CD4-positive, alpha-beta T cell treated with Interleukin-2 at 100 ng/mL for 4 hours (primary cell): ENCODE measurements around the gene CNFN.

Experiments used
- DNase-seq: peaks from one replicate; pipeline ENCODE4 v3.0.0-alpha.2; 2020; ENCODE audit warnings: low spot score

The CNFN gene

GRCh38 chr19:42409477-42409876 is 19.4 kb upstream of the CNFN start:
- DNase-seq: no peak

- no peak for DNase-seq
Observed at GRCh38 chr19:42407816-42408175, 17.7 kb upstream of the CNFN start.

GRCh38 chr19:42407085-42407815 is 17.2 kb upstream of the CNFN start:
- DNase-seq: no peak

- DNase-seq: no peak
Observed at GRCh38 chr19:42406111-42406510, 16.0 kb upstream of the CNFN start.

GRCh38 chr19:42403586-42403985 is 13.5 kb upstream of the CNFN start:
- no peak for DNase-seq

- DNase-seq: no peak
Observed at GRCh38 chr19:42402376-42403116, 12.4 kb upstream of the CNFN start.

GRCh38 chr19:42401365-42402303 is 11.5 kb upstream of the CNFN start:
- DNase-seq: peak; percentile 78

GRCh38 chr19:42400404-42400803 is 10.3 kb upstream of the CNFN start:
- DNase-seq: no peak

- DNase-seq: no peak
Observed at GRCh38 chr19:42397263-42398166, 7.4 kb upstream of the CNFN start.

GRCh38 chr19:42396381-42397262 is 6.5 kb upstream of the CNFN start:
- DNase-seq: peak; percentile 98

GRCh38 chr19:42394751-42395150 is 4.7 kb upstream of the CNFN start:
- no peak for DNase-seq

- DNase-seq: no peak
Observed at GRCh38 chr19:42392165-42392564, 2.1 kb upstream of the CNFN start.

GRCh38 chr19:42388851-42389489 is 1.1 kb downstream of the CNFN start:
- DNase-seq: no peak

- peak; percentile 48 for DNase-seq
Observed at GRCh38 chr19:42386974-42387707, 3.0 kb downstream of the CNFN start.

GRCh38 chr19:42380155-42380554 is 9.9 kb downstream of the CNFN start:
- DNase-seq: no peak

- DNase-seq: no peak
Observed at GRCh38 chr19:42378225-42379215, 11.6 kb downstream of the CNFN start.

- DNase-seq: no peak
Observed at GRCh38 chr19:42376177-42376555, 13.9 kb downstream of the CNFN start.
